ENCODE measurements around the gene CHN1. TPM values are rescaled to one million over a fixed set of nuclear protein-coding genes. Genes with fewer than 3 reads are reported as not detected.

CHN1 gene
- polyA plus RNA-seq, 1 donor: 8.2 TPM

- H3K9me3 ChIP-seq (ENCODE audit: control insufficient read depth, low read depth, low read length): no peaks in the 10 kb centered on the region
- no peak overlapping the region for H3K4me3 ChIP-seq (ENCODE audit: low read length)
- whole genome bisulfite sequencing (ENCODE audit: insufficient coverage, low lambda C conversion rate): 95% methylated on average over 3 of the region's 3 CpGs
- H3K27me3 ChIP-seq (ENCODE audit: control insufficient read depth, insufficient read depth, low read length): no peaks in the 10 kb centered on the region
- no peaks in the 10 kb centered on the region for H3K4me1 ChIP-seq (ENCODE audit: control insufficient read depth, insufficient read depth, low read length)
- no peaks in the 10 kb centered on the region for H3K36me3 ChIP-seq (ENCODE audit: control insufficient read depth, insufficient read depth, low read length)
- H3K27ac ChIP-seq (ENCODE audit: low read length): no peak overlapping the region
- DNase-seq: no peak
Observed at GRCh38 chr2:174925046-174925784, 80.0 kb downstream of the CHN1 start.

- H3K27ac ChIP-seq (ENCODE audit: low read length): no peak overlapping the region
- H3K27me3 ChIP-seq (ENCODE audit: control insufficient read depth, insufficient read depth, low read length): no peaks in the 10 kb centered on the region
- no peak for DNase-seq
- H3K9me3 ChIP-seq (ENCODE audit: control insufficient read depth, low read depth, low read length): no peaks in the 10 kb centered on the region
- H3K36me3 ChIP-seq (ENCODE audit: control insufficient read depth, insufficient read depth, low read length): no peaks in the 10 kb centered on the region
- H3K4me1 ChIP-seq (ENCODE audit: control insufficient read depth, insufficient read depth, low read length): no peaks in the 10 kb centered on the region
- H3K4me3 ChIP-seq (ENCODE audit: low read length): no peak overlapping the region
Observed at GRCh38 chr2:174924061-174924693, 81.0 kb downstream of the CHN1 start.

DNA sequence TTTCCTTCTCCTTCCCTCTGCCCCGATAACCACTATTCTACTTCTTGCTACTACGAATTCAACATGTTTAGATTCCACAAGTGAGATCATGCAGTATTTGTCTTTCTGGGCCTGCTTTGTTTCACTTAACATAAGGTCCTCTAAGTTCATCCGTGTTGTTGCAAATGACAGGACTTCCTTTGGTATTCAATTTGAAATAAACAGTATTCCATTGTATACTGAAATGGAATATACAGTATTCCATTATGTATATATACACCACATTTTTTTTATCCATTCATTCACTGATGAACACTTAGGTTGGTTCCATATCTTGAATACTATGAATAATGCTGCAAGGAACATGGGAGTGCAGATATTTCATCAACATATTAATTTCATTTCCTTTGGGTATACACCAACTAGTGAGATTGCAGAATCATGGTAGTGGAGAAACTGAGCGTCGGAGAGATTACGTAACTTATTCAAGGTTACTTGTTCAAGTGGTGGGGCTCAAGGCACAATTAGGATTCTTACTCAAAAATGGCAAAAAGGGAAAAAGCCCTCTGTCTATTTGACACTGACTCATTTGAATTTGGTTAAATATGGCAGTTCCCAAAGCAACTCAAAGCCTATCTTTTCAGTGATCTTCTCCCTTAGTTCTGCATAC lies 85.1 kb downstream of the CHN1 start:
- no peaks in the 10 kb centered on the region for H3K4me1 ChIP-seq (ENCODE audit: control insufficient read depth, insufficient read depth, low read length)
- no peak overlapping the region for H3K4me3 ChIP-seq (ENCODE audit: low read length)
- 51% methylated on average over 4 of the region's 6 CpGs for WGBS (ENCODE audit: insufficient coverage, low lambda C conversion rate)
- H3K36me3 ChIP-seq (ENCODE audit: control insufficient read depth, insufficient read depth, low read length): no peaks in the 10 kb centered on the region
- no peak overlapping the region for H3K27ac ChIP-seq (ENCODE audit: low read length)
- H3K27me3 ChIP-seq (ENCODE audit: control insufficient read depth, insufficient read depth, low read length): no peaks in the 10 kb centered on the region
- H3K9me3 ChIP-seq (ENCODE audit: control insufficient read depth, low read depth, low read length): no peaks in the 10 kb centered on the region
- no peak for DNase-seq

GRCh38 chr2:174918886-174919526 lies 86.2 kb downstream of the CHN1 start:
- no peaks in the 10 kb centered on the region for H3K27me3 ChIP-seq (ENCODE audit: control insufficient read depth, insufficient read depth, low read length)
- no peaks in the 10 kb centered on the region for H3K36me3 ChIP-seq (ENCODE audit: control insufficient read depth, insufficient read depth, low read length)
- H3K4me1 ChIP-seq (ENCODE audit: control insufficient read depth, insufficient read depth, low read length): no peaks in the 10 kb centered on the region
- WGBS (ENCODE audit: insufficient coverage, low lambda C conversion rate): no CpG with 5 or more reads among the region's 1 CpG
- H3K9me3 ChIP-seq (ENCODE audit: control insufficient read depth, low read depth, low read length): no peaks in the 10 kb centered on the region
- no peak overlapping the region for H3K4me3 ChIP-seq (ENCODE audit: low read length)
- DNase-seq: no peak
- no peak overlapping the region for H3K27ac ChIP-seq (ENCODE audit: low read length)

DNA sequence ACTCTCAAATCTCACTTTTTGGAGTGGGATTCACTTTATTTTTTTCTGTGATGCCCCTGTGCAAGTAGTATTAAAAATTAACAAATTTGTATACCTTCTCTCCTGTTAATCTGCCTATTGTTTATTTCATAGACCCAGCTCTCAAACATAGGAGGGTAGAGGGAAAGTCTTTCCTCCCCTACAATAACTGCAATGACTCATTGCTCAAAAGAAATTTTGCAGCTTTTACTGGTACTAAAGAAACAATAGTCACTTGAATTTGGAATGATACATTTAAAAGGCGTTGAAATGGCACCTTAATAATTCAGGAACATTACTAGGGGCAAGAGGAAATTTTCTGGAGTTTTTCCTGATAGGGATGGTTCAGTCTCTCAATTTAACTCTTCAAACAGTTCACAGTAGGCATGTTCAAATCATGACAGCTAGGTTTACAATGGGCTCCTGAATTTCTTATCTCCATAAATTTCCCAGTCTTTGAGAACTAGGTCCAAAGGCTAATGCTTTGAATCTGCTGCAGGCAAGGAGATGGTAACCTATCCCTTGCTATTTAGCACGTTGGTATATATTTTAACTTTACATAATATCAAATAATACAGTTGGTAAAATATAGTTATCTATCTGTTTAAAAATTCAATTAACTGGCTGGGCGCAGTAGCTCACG lies 88.8 kb downstream of the CHN1 start:
- no peaks in the 10 kb centered on the region for H3K36me3 ChIP-seq (ENCODE audit: control insufficient read depth, insufficient read depth, low read length)
- no peaks in the 10 kb centered on the region for H3K9me3 ChIP-seq (ENCODE audit: control insufficient read depth, low read depth, low read length)
- no CpG with 5 or more reads among the region's 4 CpGs for WGBS (ENCODE audit: insufficient coverage, low lambda C conversion rate)
- H3K4me1 ChIP-seq (ENCODE audit: control insufficient read depth, insufficient read depth, low read length): no peaks in the 10 kb centered on the region
- DNase-seq: peak in 1 of 2 donors; percentile 30
- no peak overlapping the region for H3K4me3 ChIP-seq (ENCODE audit: low read length)
- H3K27ac ChIP-seq (ENCODE audit: low read length): no peak overlapping the region
- no peaks in the 10 kb centered on the region for H3K27me3 ChIP-seq (ENCODE audit: control insufficient read depth, insufficient read depth, low read length)

- H3K36me3 ChIP-seq (ENCODE audit: control insufficient read depth, insufficient read depth, low read length): no peaks in the 10 kb centered on the region
- no peaks in the 10 kb centered on the region for H3K4me1 ChIP-seq (ENCODE audit: control insufficient read depth, insufficient read depth, low read length)
- no peak overlapping the region for H3K4me3 ChIP-seq (ENCODE audit: low read length)
- WGBS (ENCODE audit: insufficient coverage, low lambda C conversion rate): 90% methylated on average over 2 of the region's 7 CpGs
- H3K27ac ChIP-seq (ENCODE audit: low read length): no peak overlapping the region
- no peaks in the 10 kb centered on the region for H3K9me3 ChIP-seq (ENCODE audit: control insufficient read depth, low read depth, low read length)
- no peak for DNase-seq
- no peaks in the 10 kb centered on the region for H3K27me3 ChIP-seq (ENCODE audit: control insufficient read depth, insufficient read depth, low read length)
Observed at GRCh38 chr2:174914853-174915760, 90.1 kb downstream of the CHN1 start.

DNA sequence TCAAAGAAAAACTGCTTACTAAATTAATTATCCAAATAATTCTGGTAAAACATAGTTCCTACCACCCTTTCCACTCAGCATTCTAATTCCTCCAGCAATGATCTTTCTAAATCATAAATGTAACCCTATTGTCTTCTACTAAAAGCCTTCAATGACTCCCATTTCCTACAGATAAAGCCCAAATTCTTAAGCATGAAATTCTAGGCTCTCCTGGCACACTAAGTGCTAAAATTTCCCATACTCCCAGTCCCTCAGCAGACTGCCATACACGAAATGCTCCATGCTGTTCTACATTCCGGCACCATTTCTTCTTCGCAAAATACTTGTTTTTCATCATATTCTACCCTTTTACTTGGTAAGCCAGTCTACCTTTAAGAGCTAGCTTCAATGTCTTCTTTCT lies 96.9 kb downstream of the CHN1 start:
- Histone ChIP-seq H3K9me3 (ENCODE audit: control insufficient read depth, low read depth, low read length) (no peaks in the 10 kb centered on the region), H3K4me1 (ENCODE audit: control insufficient read depth, insufficient read depth, low read length) (no peaks in the 10 kb centered on the region), H3K27ac (ENCODE audit: low read length) (no peak overlapping the region), H3K36me3 (ENCODE audit: control insufficient read depth, insufficient read depth, low read length) (no peaks in the 10 kb centered on the region), H3K4me3 (ENCODE audit: low read length) (no peak overlapping the region), H3K27me3 (ENCODE audit: control insufficient read depth, insufficient read depth, low read length) (no peaks in the 10 kb centered on the region)
- WGBS (ENCODE audit: insufficient coverage, low lambda C conversion rate): 93% methylated on average over 2 of the region's 3 CpGs
- DNase-seq: no peak

DNA sequence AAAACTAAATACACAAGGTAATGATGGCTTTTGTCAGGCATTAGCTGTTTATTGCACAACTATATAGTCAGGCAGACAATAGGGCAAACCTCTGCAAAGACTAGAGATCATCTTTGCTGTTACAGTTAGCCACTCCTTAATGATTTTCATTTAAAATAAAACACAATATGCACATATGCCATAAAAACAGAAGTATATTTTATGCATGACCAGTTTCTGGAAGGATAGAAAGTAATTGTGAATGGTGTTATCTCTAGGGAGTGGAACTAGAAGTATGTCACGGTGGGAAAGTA lies 102.0 kb downstream of the CHN1 start:
- no peaks in the 10 kb centered on the region for H3K9me3 ChIP-seq (ENCODE audit: control insufficient read depth, low read depth, low read length)
- WGBS (ENCODE audit: insufficient coverage, low lambda C conversion rate): no CpG with 5 or more reads among the region's 1 CpG
- no peaks in the 10 kb centered on the region for H3K27me3 ChIP-seq (ENCODE audit: control insufficient read depth, insufficient read depth, low read length)
- DNase-seq: no peak
- H3K27ac ChIP-seq (ENCODE audit: low read length): no peak overlapping the region
- no peak overlapping the region for H3K4me3 ChIP-seq (ENCODE audit: low read length)
- no peaks in the 10 kb centered on the region for H3K36me3 ChIP-seq (ENCODE audit: control insufficient read depth, insufficient read depth, low read length)
- no peaks in the 10 kb centered on the region for H3K4me1 ChIP-seq (ENCODE audit: control insufficient read depth, insufficient read depth, low read length)

- Histone ChIP-seq H3K9me3 (ENCODE audit: control insufficient read depth, low read depth, low read length) (no peaks in the 10 kb centered on the region), H3K4me1 (ENCODE audit: control insufficient read depth, insufficient read depth, low read length) (no peaks in the 10 kb centered on the region), H3K36me3 (ENCODE audit: control insufficient read depth, insufficient read depth, low read length) (no peaks in the 10 kb centered on the region), H3K27ac (ENCODE audit: low read length) (no peak overlapping the region), H3K27me3 (ENCODE audit: control insufficient read depth, insufficient read depth, low read length) (no peaks in the 10 kb centered on the region), H3K4me3 (ENCODE audit: low read length) (no peak overlapping the region)
- 58% methylated on average over 2 of the region's 3 CpGs for WGBS (ENCODE audit: insufficient coverage, low lambda C conversion rate)
- DNase-seq: no peak
Observed at GRCh38 chr2:174902506-174903263, 102.5 kb downstream of the CHN1 start.
